PC-9 (cell line): ENCODE measurements around the gene EIF4G1. TPM values are rescaled to one million over a fixed set of nuclear protein-coding genes. Genes with fewer than 3 reads are reported as not detected.

ENCODE experiments used
- BruUV-seq: library from RNA; stranded (reverse); fragments of 400-500 nt; replicated peaks from 2 replicates; lab custom pipeline; 2021; lab: Mats Ljungman, UMichigan
- CTCF ChIA-PET: fragments of 300-600 bp; sonication (Branson Sonifier 250); formaldehyde crosslinking; loops from one replicate; lab custom pipeline; 2022; ENCODE audit warnings: antibody characterized with exemption; lab: Charles Lee
- POLR2A ChIA-PET: fragments of 300-600 bp; sonication (Branson Sonifier 250); formaldehyde crosslinking; loops from one replicate; lab custom pipeline; 2022; ENCODE audit warnings: antibody characterized with exemption; ENCODE audit not compliant: unreplicated experiment; lab: Charles Lee
- DNase-seq, 2 experiments: peaks; one replicate each; pipeline versions ENCODE4 v3.0.0 to v3.0.0-alpha.2; 2015 to 2022; ENCODE audit warnings: mixed read lengths in 1 of 2
- H2AFZ ChIP-seq: fragments of 200-600 bp; sonication (generic); 2 replicates; pipeline ENCODE4 v1.8.1; 2017; ENCODE audit warnings: antibody characterized with exemption
- H3F3A ChIP-seq: fragments of 200-600 bp; sonication (generic); 2 replicates; pipeline ENCODE4 v1.8.1; 2017; ENCODE audit warnings: antibody characterized with exemption, mild to moderate bottlenecking, low read depth; ENCODE audit not compliant: insufficient read depth
- H3K27ac ChIP-seq: fragments of 200-600 bp; sonication (generic); 2 replicates; pipeline ENCODE4 v1.6.1; 2016; ENCODE audit warnings: mixed run types
- H3K27me3 ChIP-seq: fragments of 200-600 bp; sonication (generic); 2 replicates; pipeline ENCODE4 v1.6.1; 2016; ENCODE audit warnings: low read depth, mixed run types; ENCODE audit not compliant: insufficient read depth
- H3K36me3 ChIP-seq: fragments of 200-600 bp; sonication (generic); 2 replicates; pipeline ENCODE4 v1.6.1; 2016; ENCODE audit warnings: low read depth, mixed run types
- H3K4me1 ChIP-seq: fragments of 200-600 bp; sonication (generic); replicated peaks from 2 replicates; pipeline ENCODE4 v1.6.1; 2016; ENCODE audit warnings: mixed run types; ENCODE audit not compliant: insufficient read depth
- H3K4me2 ChIP-seq: fragments of 200-600 bp; sonication (generic); 2 replicates; pipeline ENCODE4 v1.6.1; 2017; ENCODE audit warnings: mixed run types
- H3K4me3 ChIP-seq: fragments of 200-600 bp; sonication (generic); 2 replicates; pipeline ENCODE4 v1.6.1; 2016; ENCODE audit warnings: mixed run types
- H3K79me2 ChIP-seq: fragments of 200-600 bp; sonication (generic); 2 replicates; pipeline ENCODE4 v1.6.1; 2017; ENCODE audit warnings: low read depth, mixed run types
- H3K9me2 ChIP-seq: fragments of 200-600 bp; sonication (generic); 2 replicates; pipeline ENCODE4 v1.8.1; 2017; ENCODE audit warnings: mild to moderate bottlenecking; ENCODE audit not compliant: insufficient read depth
- H3K9me3 ChIP-seq: fragments of 200-600 bp; sonication (generic); 2 replicates; pipeline ENCODE4 v1.8.1; 2016; ENCODE audit warnings: low read depth; ENCODE audit not compliant: insufficient read depth
- H4K20me1 ChIP-seq: fragments of 200-600 bp; sonication (generic); 2 replicates; pipeline ENCODE4 v1.8.1; 2017; ENCODE audit not compliant: insufficient read depth
- CTCF ChIP-seq: fragments of 200-600 bp; sonication (generic); conservative IDR thresholded peaks from 2 replicates; pipeline ENCODE4 v1.6.1; 2017; ENCODE audit warnings: mixed run types, antibody characterized with exemption, mild to moderate bottlenecking, moderate library complexity
- EZH2 ChIP-seq: fragments of 200-600 bp; sonication (generic); IDR thresholded peaks from 2 replicates; pipeline ENCODE4 v1.8.0; 2017; ENCODE audit warnings: antibody characterized with exemption, low read depth
- intact Hi-C: fragments of 100-400 bp; cut with micrococcal nuclease; formaldehyde crosslinking; loops from one replicate; pipeline ENCODE4 v1.10.0; 2022; ENCODE audit not compliant: unreplicated experiment
- total RNA-seq: library from RNA; stranded (reverse); gene quantifications from 2 replicates; pipeline ENCODE4 v1.2.3, GENCODE V29; 2021

EIF4G1 gene
- total RNA-seq, 1 experiment from 2014 or later, result 657 TPM

DNA sequence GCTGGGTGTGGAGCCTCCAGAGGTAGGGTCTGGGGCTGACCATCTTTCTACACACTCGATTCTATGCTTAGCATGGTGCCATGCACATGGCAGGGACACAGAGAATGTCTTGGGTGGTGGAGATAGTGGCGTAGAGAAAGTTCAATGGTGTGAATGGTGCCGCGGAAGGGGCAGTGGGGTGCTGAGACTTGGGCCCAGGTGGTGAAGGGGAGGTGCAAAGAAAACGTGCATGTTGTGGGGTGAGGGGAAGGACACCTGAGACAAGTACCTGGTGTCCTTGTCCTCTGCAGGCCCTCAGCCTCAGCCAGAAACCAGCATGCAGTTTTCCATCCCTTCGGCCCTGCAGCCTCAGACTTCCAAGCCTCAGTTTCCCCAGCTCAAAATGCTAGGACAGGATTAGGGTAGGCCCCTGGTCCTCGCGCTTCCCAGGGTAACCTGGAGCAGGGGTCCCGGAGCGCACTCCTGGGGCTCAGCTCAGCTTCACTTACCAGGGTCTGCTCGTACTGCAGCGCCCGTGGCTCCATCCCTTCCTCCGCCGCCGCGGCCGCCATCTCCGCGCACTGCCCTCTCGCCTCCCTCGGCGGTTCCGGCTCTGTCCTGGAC, 46.6 kb downstream of the EIF4G1 start:
- no peak for DNase-seq
- POLR2A ChIA-PET, result no interaction called here
- peaks cover 31% of the 10 kb centered on the region for H3F3A ChIP-seq
- H4K20me1 ChIP-seq, result peaks cover 13% of the 10 kb centered on the region
- no peaks in the 10 kb centered on the region for H3K9me2 ChIP-seq
- peak overlapping the region; percentile 85 for H3K4me3 ChIP-seq
- H2AFZ ChIP-seq, result peak overlapping the region; percentile 98
- peaks cover 35% of the 10 kb centered on the region for H3K79me2 ChIP-seq
- peak overlapping the region; percentile 99 for H3K4me2 ChIP-seq
- H3K36me3 ChIP-seq, result peaks cover 11% of the 10 kb centered on the region
- H3K27me3 ChIP-seq, result no peaks in the 10 kb centered on the region
- peaks cover 22% of the 10 kb centered on the region for H3K4me1 ChIP-seq
- no peak for TF ChIP-seq EZH2
- TF ChIP-seq CTCF, result no peak
- H3K27ac ChIP-seq, result no peak overlapping the region
- intact Hi-C loops, result loop anchor here (5.0 kb wide), 2 partner anchors 184 to 344 kb away; partner anchors contain the start of gene ABCC5
- no TSS peak for BruUV-seq
- H3K9me3 ChIP-seq, result no peaks in the 10 kb centered on the region
- CTCF ChIA-PET, result interaction anchor here (2.8 kb wide), 1 partner anchor 11 kb away, joined by 7 read pairs; no protein-coding TSS in a partner anchor

DNA sequence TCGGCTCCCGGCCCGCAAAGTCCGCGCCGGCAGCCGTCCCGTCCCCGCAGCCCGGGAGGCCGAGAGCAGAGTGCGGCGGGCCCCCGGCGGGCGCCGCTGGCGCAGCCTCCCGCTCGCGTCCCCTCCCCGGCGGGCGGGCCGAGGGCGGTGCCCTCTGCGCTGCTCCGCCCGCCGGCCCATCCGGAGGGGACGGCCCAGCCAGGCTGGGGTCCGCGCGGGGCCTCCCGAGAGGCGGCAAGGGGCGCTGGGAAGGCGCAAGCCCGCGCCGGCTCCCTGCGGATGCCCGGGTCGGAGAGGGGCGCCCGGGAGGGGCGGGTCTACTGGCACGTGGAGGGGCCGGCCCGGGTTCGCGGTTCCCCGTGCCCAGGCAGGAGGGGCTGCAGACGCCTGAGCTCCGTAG, 47.1 kb downstream of the EIF4G1 start, which contains the start of the genes CLCN2 and POLR2H:
Gene CLCN2 (minus strand): TSS at position 74 of the 400 bp plus-strand sequence. CDS start 126 bp downstream, outside the sequence.
Gene POLR2H (plus strand): TSS at position 179 of the 400 bp plus-strand sequence. CDS start 1,783 bp downstream, outside the sequence.
- H3K4me3 ChIP-seq, result peak within 1 kb of the TSS; percentile 85

More for the DNA sequence above, 47.1 kb downstream of the EIF4G1 start, which contains the start of the genes CLCN2 and POLR2H:
- DNase-seq, result peak in 1 of 2 experiments; percentile 86
- Histone ChIP-seq H3K27me3 (no peaks in the 10 kb centered on the region), H3K27ac (peak within 1 kb of the TSS; percentile 95), H3K9me2 (no peaks in the 10 kb centered on the region), H3K4me2 (peak within 1 kb of the TSS; percentile 99), H3K9me3 (no peaks in the 10 kb centered on the region), H2AFZ (peak within 1 kb of the TSS; percentile 98), H4K20me1 (peaks cover 18% of the 10 kb centered on the region), H3K4me1 (peaks cover 22% of the 10 kb centered on the region), H3K36me3 (peaks cover 13% of the 10 kb centered on the region), H3K79me2 (peaks cover 35% of the 10 kb centered on the region), H3F3A (peaks cover 36% of the 10 kb centered on the region)
- CTCF ChIA-PET, result interaction anchor here (0.5 to 2.8 kb wide), 3 partner anchors 10 to 466 kb away, joined by 3 to 17 read pairs (median 7); no protein-coding TSS in a partner anchor
- intact Hi-C loops, result loop anchor here (5.0 kb wide), 2 partner anchors 184 to 344 kb away; partner anchors contain the start of gene ABCC5
- POLR2A ChIA-PET, result no interaction called here
- no peak for TF ChIP-seq CTCF
- no peak for TF ChIP-seq EZH2
- no TSS peak for BruUV-seq
